ENCODE measurements around the gene LHX5. TPM values are rescaled to one million over a fixed set of nuclear protein-coding genes. Genes with fewer than 3 reads are reported as not detected.

The LHX5 gene
- total RNA-seq, 1 experiment from 2014 or later = not detected

DNA sequence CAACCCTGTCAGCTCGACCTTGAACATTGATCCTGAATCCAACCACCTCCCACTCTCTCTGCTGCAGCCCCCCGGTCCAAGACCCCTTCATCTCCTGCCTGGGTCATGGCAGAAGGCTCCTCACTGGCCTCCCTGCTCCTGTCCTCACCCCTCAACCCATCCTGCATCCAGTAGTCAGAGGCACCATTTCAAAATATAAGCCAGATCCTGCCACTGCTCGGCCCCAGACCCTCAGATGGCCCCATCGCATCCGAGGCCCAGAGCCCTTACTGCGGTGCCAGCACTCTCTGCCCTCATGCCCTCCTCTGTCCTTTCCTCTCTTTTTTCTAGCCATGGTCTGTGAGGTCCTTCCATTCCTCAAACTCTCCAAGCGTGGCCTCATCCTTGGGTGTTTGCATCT, 34.3 kb upstream of the LHX5 start:
- H3K4me1 ChIP-seq (ENCODE audit: control insufficient read depth, insufficient read depth, low read length) = no peaks in the 10 kb centered on the region
- BruUV-seq (replicated peaks) = no TSS peak
- no peaks in the 10 kb centered on the region for H3K36me3 ChIP-seq (ENCODE audit: control insufficient read depth, insufficient read depth, low read length)
- no peak for DNase-seq (ENCODE audit: low read depth, low spot score)
- no peaks in the 10 kb centered on the region for H3K9me3 ChIP-seq (ENCODE audit: control insufficient read depth, insufficient read depth, low read depth, low read length)
- CTCF ChIA-PET = no interaction called here
- no peak for ATAC-seq
- POLR2A ChIA-PET = no interaction called here
- H3K27me3 ChIP-seq (ENCODE audit: control insufficient read depth, insufficient read depth, low read length) = peaks cover 12% of the 10 kb centered on the region
- no peak overlapping the region for H3K27ac ChIP-seq (ENCODE audit: low read length)
- TF ChIP-seq, protein P1, sequence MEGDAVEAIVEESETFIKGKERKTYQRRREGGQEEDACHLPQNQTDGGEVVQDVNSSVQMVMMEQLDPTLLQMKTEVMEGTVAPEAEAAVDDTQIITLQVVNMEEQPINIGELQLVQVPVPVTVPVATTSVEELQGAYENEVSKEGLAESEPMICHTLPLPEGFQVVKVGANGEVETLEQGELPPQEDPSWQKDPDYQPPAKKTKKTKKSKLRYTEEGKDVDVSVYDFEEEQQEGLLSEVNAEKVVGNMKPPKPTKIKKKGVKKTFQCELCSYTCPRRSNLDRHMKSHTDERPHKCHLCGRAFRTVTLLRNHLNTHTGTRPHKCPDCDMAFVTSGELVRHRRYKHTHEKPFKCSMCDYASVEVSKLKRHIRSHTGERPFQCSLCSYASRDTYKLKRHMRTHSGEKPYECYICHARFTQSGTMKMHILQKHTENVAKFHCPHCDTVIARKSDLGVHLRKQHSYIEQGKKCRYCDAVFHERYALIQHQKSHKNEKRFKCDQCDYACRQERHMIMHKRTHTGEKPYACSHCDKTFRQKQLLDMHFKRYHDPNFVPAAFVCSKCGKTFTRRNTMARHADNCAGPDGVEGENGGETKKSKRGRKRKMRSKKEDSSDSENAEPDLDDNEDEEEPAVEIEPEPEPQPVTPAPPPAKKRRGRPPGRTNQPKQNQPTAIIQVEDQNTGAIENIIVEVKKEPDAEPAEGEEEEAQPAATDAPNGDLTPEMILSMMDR (IDR thresholded peaks at IDR 0.05) = no peak
- TF ChIP-seq TCF7L2 (IDR thresholded peaks at IDR 0.05; ENCODE audit: low read depth, low read length) (no peak), POLR2AphosphoS5 (IDR thresholded peaks at IDR 0.05; ENCODE audit: low read depth, low read length) (no peak), SIN3A (IDR thresholded peaks at IDR 0.05; ENCODE audit: borderline replicate concordance, insufficient read depth, low read depth, low read length) (no peak)
- TF ChIP-seq, protein P2, sequence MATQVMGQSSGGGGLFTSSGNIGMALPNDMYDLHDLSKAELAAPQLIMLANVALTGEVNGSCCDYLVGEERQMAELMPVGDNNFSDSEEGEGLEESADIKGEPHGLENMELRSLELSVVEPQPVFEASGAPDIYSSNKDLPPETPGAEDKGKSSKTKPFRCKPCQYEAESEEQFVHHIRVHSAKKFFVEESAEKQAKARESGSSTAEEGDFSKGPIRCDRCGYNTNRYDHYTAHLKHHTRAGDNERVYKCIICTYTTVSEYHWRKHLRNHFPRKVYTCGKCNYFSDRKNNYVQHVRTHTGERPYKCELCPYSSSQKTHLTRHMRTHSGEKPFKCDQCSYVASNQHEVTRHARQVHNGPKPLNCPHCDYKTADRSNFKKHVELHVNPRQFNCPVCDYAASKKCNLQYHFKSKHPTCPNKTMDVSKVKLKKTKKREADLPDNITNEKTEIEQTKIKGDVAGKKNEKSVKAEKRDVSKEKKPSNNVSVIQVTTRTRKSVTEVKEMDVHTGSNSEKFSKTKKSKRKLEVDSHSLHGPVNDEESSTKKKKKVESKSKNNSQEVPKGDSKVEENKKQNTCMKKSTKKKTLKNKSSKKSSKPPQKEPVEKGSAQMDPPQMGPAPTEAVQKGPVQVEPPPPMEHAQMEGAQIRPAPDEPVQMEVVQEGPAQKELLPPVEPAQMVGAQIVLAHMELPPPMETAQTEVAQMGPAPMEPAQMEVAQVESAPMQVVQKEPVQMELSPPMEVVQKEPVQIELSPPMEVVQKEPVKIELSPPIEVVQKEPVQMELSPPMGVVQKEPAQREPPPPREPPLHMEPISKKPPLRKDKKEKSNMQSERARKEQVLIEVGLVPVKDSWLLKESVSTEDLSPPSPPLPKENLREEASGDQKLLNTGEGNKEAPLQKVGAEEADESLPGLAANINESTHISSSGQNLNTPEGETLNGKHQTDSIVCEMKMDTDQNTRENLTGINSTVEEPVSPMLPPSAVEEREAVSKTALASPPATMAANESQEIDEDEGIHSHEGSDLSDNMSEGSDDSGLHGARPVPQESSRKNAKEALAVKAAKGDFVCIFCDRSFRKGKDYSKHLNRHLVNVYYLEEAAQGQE (IDR thresholded peaks at IDR 0.05; ENCODE audit: insufficient read depth in 1 of 2, low read depth in 2 of 2, low read length in 1 of 2) = no peak
- in situ Hi-C loops (cut with HindIII; ENCODE audit: low pct_unique_long_range_greater_than_20kb, low sequenced_read_pairs) (no loop called here), intact Hi-C loops (cut with micrococcal nuclease; ENCODE audit: unreplicated experiment) (no loop called here)
- no peak overlapping the region for H3K4me3 ChIP-seq (ENCODE audit: low read depth in 2 of 2, low read length in 2 of 2)

DNA sequence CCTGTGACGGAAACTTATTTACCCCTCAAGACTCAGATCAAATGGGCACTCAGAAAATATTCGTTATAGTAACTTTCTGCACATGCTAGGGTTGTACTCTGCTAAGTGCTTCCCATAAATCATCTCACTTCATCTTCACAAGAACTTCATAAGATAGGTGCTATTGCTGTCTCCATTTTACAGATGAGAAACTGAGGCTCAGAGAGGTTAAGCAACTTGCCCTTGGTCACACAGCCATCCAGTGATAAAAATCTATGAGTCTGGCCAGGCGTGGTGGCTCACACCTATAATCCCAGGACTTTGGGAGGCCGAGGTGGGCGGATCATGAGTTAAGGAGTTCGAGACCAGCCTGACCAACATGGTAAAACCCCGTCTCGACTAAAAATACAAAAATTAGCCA, 33.2 kb upstream of the LHX5 start:
- POLR2A ChIA-PET = no interaction called here
- Histone ChIP-seq H3K27ac (ENCODE audit: low read length) (no peak overlapping the region), H3K36me3 (ENCODE audit: control insufficient read depth, insufficient read depth, low read length) (no peaks in the 10 kb centered on the region), H3K27me3 (ENCODE audit: control insufficient read depth, insufficient read depth, low read length) (peaks cover 14% of the 10 kb centered on the region), H3K4me3 (ENCODE audit: low read depth in 2 of 2, low read length in 2 of 2) (no peak overlapping the region), H3K4me1 (ENCODE audit: control insufficient read depth, insufficient read depth, low read length) (no peaks in the 10 kb centered on the region), H3K9me3 (ENCODE audit: control insufficient read depth, insufficient read depth, low read depth, low read length) (no peaks in the 10 kb centered on the region)
- DNase-seq (ENCODE audit: low read depth, low spot score) (no peak), ATAC-seq (no peak)
- in situ Hi-C loops (cut with HindIII; ENCODE audit: low pct_unique_long_range_greater_than_20kb, low sequenced_read_pairs) (no loop called here), intact Hi-C loops (cut with micrococcal nuclease; ENCODE audit: unreplicated experiment) (no loop called here)
- CTCF ChIA-PET = no interaction called here
- BruUV-seq (replicated peaks) = no TSS peak
- no peak for TF ChIP-seq POLR2AphosphoS5 (IDR thresholded peaks at IDR 0.05; ENCODE audit: low read depth, low read length)
- TF ChIP-seq SIN3A (IDR thresholded peaks at IDR 0.05; ENCODE audit: borderline replicate concordance, insufficient read depth, low read depth, low read length) = no peak
- TF ChIP-seq, protein P1 (IDR thresholded peaks at IDR 0.05) = no peak
- no peak for TF ChIP-seq TCF7L2 (IDR thresholded peaks at IDR 0.05; ENCODE audit: low read depth, low read length)
- TF ChIP-seq, protein P2 (IDR thresholded peaks at IDR 0.05; ENCODE audit: insufficient read depth in 1 of 2, low read depth in 2 of 2, low read length in 1 of 2) = no peak

Measured in Panc1 (cell line).